Endothelial cell of umbilical vein (primary cell): ENCODE measurements around the gene CHST8. TPM values are rescaled to one million over a fixed set of nuclear protein-coding genes. Genes with fewer than 3 reads are reported as not detected.

ENCODE experiments used
- BruUV-seq: library from RNA; stranded (reverse); fragments of 400-500 nt; replicated peaks from 2 replicates; lab custom pipeline; 2021; lab: Mats Ljungman, UMichigan
- CTCF ChIA-PET: fragments of 300-600, 350-600 bp; sonication (Branson Sonifier 250); formaldehyde crosslinking; loops from one replicate; lab custom pipeline; 2021; ENCODE audit warnings: antibody characterized with exemption, inconsistent platforms; lab: Charles Lee
- POLR2A ChIA-PET: fragments of 300-600, 350-600 bp; sonication (Branson Sonifier 250); formaldehyde crosslinking; loops from one replicate; lab custom pipeline; 2021; ENCODE audit warnings: antibody characterized with exemption, inconsistent platforms; lab: Charles Lee
- DNase-seq: peaks from one replicate; pipeline ENCODE4 v3.0.0-alpha.2; 2011; ENCODE audit warnings: low read depth, low spot score
- FAIRE-seq: peaks from 2 replicates; lab custom pipeline; 2011; peaks lifted over from hg19 to GRCh38; lab: Jason Lieb, UNC
- H2AFZ ChIP-seq: 2 replicates; pipeline ENCODE4 v1.6.0; 2012; ENCODE audit warnings: low read depth, low read length, control low read depth, inconsistent platforms
- H3K27ac ChIP-seq: 2 replicates; pipeline ENCODE4 v1.5.1; 2011; ENCODE audit warnings: low read depth, mild to moderate bottlenecking, control low read depth, low read length, moderate library complexity; ENCODE audit not compliant: insufficient read depth
- H3K27me3 ChIP-seq, 2 experiments: 2 replicates each; pipeline versions ENCODE4 v1.6.0 to v1.6.1; 2011; ENCODE audit warnings: low read length in 2 of 2, mixed read lengths in 1 of 2; ENCODE audit not compliant: control insufficient read depth in 2 of 2, insufficient read depth in 2 of 2
- H3K36me3 ChIP-seq, 2 experiments: 2 replicates in 1 of 2; 3 replicates in 1 of 2; pipeline ENCODE4 v1.5.1; 2011; ENCODE audit warnings: low read length in 2 of 2, mild to moderate bottlenecking in 1 of 2, moderate library complexity in 1 of 2; ENCODE audit not compliant: control insufficient read depth in 2 of 2, insufficient read depth in 2 of 2; ENCODE audit errors: extremely low read depth in 1 of 2
- H3K4me1 ChIP-seq: 3 replicates; pipeline ENCODE4 v1.5.1; 2011; ENCODE audit warnings: mild to moderate bottlenecking, low read length; ENCODE audit not compliant: control insufficient read depth, insufficient read depth; ENCODE audit errors: extremely low read depth
- H3K4me2 ChIP-seq: 2 replicates; pipeline ENCODE4 v1.6.1; 2011; ENCODE audit warnings: low read length, control low read depth, mixed read lengths; ENCODE audit not compliant: insufficient read depth
- H3K4me3 ChIP-seq, 3 experiments: fragments of 200-600 bp in 1 of 3; sonication (generic), shearing (Covaris generic) in 1 of 3; replicated peaks in 1 of 3; 2 replicates each; pipeline ENCODE4 v1.5.1; 2011 to 2016; ENCODE audit warnings: control low read depth in 3 of 3, low read length in 3 of 3, mild to moderate bottlenecking in 2 of 3, inconsistent platforms in 1 of 3, low read depth in 1 of 3, moderate library complexity in 1 of 3; ENCODE audit not compliant: insufficient read depth in 1 of 3
- H3K79me2 ChIP-seq: 2 replicates; pipeline ENCODE4 v1.6.0; 2012; ENCODE audit warnings: low read length, inconsistent platforms; ENCODE audit not compliant: control insufficient read depth, insufficient read depth
- H3K9ac ChIP-seq: replicated peaks from 2 replicates; pipeline ENCODE3; 2011; ENCODE audit warnings: low read length, control low read depth; ENCODE audit not compliant: insufficient read depth; ENCODE audit errors: extremely low read depth
- H3K9me1 ChIP-seq: replicated peaks from 3 replicates; pipeline ENCODE4 v1.6.0; 2011; ENCODE audit warnings: mild to moderate bottlenecking, low read length; ENCODE audit not compliant: control insufficient read depth, insufficient read depth; ENCODE audit errors: extremely low read depth
- H3K9me3 ChIP-seq: replicated peaks from 2 replicates; pipeline ENCODE4 v1.5.1; 2012; ENCODE audit warnings: low read length, inconsistent platforms; ENCODE audit not compliant: control insufficient read depth, insufficient read depth
- H4K20me1 ChIP-seq: replicated peaks from 2 replicates; pipeline ENCODE3; 2011; ENCODE audit warnings: mild to moderate bottlenecking, low read length; ENCODE audit not compliant: control insufficient read depth, insufficient read depth; ENCODE audit errors: extremely low read depth
- EZH2 ChIP-seq: IDR thresholded peaks from 2 replicates; pipeline ENCODE4 v1.6.1; 2012; ENCODE audit warnings: borderline replicate concordance, low read depth, mild to moderate bottlenecking, moderate library complexity, low read length, inconsistent platforms; ENCODE audit not compliant: severe bottlenecking
- FOS ChIP-seq: IDR thresholded peaks from 2 replicates; pipeline ENCODE4 v1.6.1; 2011; ENCODE audit warnings: mild to moderate bottlenecking, low read length, moderate library complexity, borderline replicate concordance; ENCODE audit not compliant: insufficient read depth
- GATA2 ChIP-seq: IDR thresholded peaks from 2 replicates; pipeline ENCODE4 v1.7.0; 2011; ENCODE audit warnings: low read depth, mild to moderate bottlenecking, moderate library complexity, mixed read lengths, low read length; ENCODE audit not compliant: insufficient read length, insufficient read depth
- JUN ChIP-seq: IDR thresholded peaks from 2 replicates; pipeline ENCODE4 v1.6.1; 2011; ENCODE audit warnings: borderline replicate concordance, low read depth; ENCODE audit not compliant: insufficient read length, insufficient read depth
- MYC ChIP-seq: IDR thresholded peaks from one replicate; pipeline ENCODE4 v1.6.1; 2011; ENCODE audit warnings: mild to moderate bottlenecking, low read depth, low read length
- POLR2A ChIP-seq: IDR thresholded peaks from 2 replicates; pipeline ENCODE4 v1.6.1; 2012; ENCODE audit warnings: low read depth, mild to moderate bottlenecking, control low read depth, low read length
- POLR2AphosphoS5 ChIP-seq: IDR thresholded peaks from 2 replicates; pipeline ENCODE4 v1.6.1; 2012; ENCODE audit warnings: low read depth, mild to moderate bottlenecking, control low read depth, low read length, moderate library complexity; ENCODE audit not compliant: insufficient read depth
- dilution Hi-C: fragments of 300-500 bp; cut with MboI; formaldehyde crosslinking; loops from one replicate; pipeline ENCODE4 v1.15.0; 2019; ENCODE audit warnings: low sequenced_read_pairs; ENCODE audit not compliant: extremely low pct_ligation_motif_present
- intact Hi-C: fragments of 100-400 bp; cut with micrococcal nuclease; formaldehyde crosslinking; loops from one replicate; pipeline ENCODE4 v1.10.0; 2022
- polyA plus RNA-seq, 4 experiments: library from polyadenylated mRNA; depleted of rRNA in 3 of 4; stranded (reverse) in 3 of 4; unstranded in 1 of 4; fragments of >200 nt; gene quantifications; 2 replicates each; pipeline versions ENCODE4 v1.2.1 to v1.2.3, GENCODE V29; 2011 to 2012; ENCODE audit warnings: missing spikeins in 1 of 4
- total RNA-seq: library from RNA; stranded (reverse); gene quantifications from 2 replicates; pipeline ENCODE4 v1.2.3, GENCODE V29; 2021
- TF ChIP-seq, protein P1 (sequence below), 2 donors: IDR thresholded peaks; 1 replicate in 1 of 2; 2 replicates in 1 of 2; pipeline ENCODE4 v1.5.1; 2011; ENCODE audit warnings: low read length in 2 of 2, mild to moderate bottlenecking in 2 of 2, moderate library complexity in 2 of 2, control low read depth in 1 of 2, inconsistent platforms in 1 of 2, low read depth in 1 of 2; ENCODE audit not compliant: insufficient read depth in 1 of 2; ENCODE audit errors: extremely low read depth in 1 of 2
- TF ChIP-seq, protein P2 (sequence below): IDR thresholded peaks from 2 replicates; pipeline ENCODE4 v1.6.1; 2011; ENCODE audit not compliant: insufficient read depth, insufficient read length

CHST8 gene
- total and polyA plus RNA-seq, 2 donors (not counting 3 experiments of a cell fraction or from before 2014, with no cell fraction given) = not detected

DNA sequence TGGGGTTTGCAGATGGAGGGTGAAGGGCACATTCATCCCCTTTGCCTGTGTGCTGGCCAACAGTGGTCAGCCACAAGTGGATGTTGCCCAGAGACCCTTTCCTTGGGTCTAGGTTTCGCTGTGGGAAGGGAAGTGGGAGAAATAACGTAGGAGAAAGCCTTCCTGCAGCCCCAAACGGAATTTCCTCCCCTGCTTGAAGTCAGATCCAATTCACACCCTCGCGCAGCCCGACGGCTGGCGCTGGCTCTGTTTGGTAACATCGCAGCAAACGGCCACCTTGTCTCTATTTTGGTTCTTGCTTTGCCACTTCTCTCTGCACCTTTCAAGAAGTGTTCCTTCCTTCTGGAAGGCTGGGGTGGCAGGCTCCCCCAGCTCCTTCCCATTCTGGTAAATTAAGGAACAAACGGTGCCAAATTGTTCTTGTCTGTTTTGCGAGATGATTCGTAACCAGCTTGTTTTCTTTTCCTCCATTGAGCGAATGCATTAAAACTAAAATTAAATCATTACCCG, 45.4 kb downstream of the CHST8 start:
- no peaks in the 10 kb centered on the region for H3K79me2 ChIP-seq

More for the DNA sequence above, 45.4 kb downstream of the CHST8 start:
- dilution Hi-C loops (no loop called here), intact Hi-C loops (no loop called here)
- POLR2A ChIA-PET = no interaction called here
- no peaks in the 10 kb centered on the region for H4K20me1 ChIP-seq
- no peak for TF ChIP-seq MYC
- TF ChIP-seq POLR2A = no peak
- no peak for TF ChIP-seq JUN
- no peak for TF ChIP-seq GATA2
- no peak for TF ChIP-seq POLR2AphosphoS5
- TF ChIP-seq, protein P1, sequence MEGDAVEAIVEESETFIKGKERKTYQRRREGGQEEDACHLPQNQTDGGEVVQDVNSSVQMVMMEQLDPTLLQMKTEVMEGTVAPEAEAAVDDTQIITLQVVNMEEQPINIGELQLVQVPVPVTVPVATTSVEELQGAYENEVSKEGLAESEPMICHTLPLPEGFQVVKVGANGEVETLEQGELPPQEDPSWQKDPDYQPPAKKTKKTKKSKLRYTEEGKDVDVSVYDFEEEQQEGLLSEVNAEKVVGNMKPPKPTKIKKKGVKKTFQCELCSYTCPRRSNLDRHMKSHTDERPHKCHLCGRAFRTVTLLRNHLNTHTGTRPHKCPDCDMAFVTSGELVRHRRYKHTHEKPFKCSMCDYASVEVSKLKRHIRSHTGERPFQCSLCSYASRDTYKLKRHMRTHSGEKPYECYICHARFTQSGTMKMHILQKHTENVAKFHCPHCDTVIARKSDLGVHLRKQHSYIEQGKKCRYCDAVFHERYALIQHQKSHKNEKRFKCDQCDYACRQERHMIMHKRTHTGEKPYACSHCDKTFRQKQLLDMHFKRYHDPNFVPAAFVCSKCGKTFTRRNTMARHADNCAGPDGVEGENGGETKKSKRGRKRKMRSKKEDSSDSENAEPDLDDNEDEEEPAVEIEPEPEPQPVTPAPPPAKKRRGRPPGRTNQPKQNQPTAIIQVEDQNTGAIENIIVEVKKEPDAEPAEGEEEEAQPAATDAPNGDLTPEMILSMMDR (IDR thresholded peaks at IDR 0.05; ENCODE audit: extremely low read depth in 1 of 2, insufficient read depth in 1 of 2, low read depth in 1 of 2, low read length in 2 of 2) = no peak
- no peak for TF ChIP-seq FOS
- no peak for TF ChIP-seq EZH2
- TF ChIP-seq, protein P2, sequence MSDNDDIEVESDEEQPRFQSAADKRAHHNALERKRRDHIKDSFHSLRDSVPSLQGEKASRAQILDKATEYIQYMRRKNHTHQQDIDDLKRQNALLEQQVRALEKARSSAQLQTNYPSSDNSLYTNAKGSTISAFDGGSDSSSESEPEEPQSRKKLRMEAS = no peak
- H3K9me3 ChIP-seq = no peaks in the 10 kb centered on the region
- no peak for FAIRE-seq
- H3K9ac ChIP-seq = no peak overlapping the region
- no peak for DNase-seq
- no peaks in the 10 kb centered on the region for H3K9me1 ChIP-seq
- H3K27me3 ChIP-seq = no peaks in the 10 kb centered on the region
- H3K4me2 ChIP-seq = no peak overlapping the region
- no peaks in the 10 kb centered on the region for H3K36me3 ChIP-seq
- no peak overlapping the region for H3K4me3 ChIP-seq
- CTCF ChIA-PET = no interaction called here
- no peak overlapping the region for H3K27ac ChIP-seq
- no TSS peak for BruUV-seq
- H2AFZ ChIP-seq = no peak overlapping the region
- no peaks in the 10 kb centered on the region for H3K4me1 ChIP-seq
